ENCODE results near the gene ZMIZ1. TPM values are rescaled to one million over a fixed set of nuclear protein-coding genes. Genes with fewer than 3 reads are reported as not detected.
A peak's percentile ranks its signal among the peaks of the same experiment; 100 is the strongest.

The ZMIZ1 gene
- polyA plus RNA-seq, 2 of the 4 experiments (the other 2 are of a cell fraction): 8.1 to 30.3 TPM

DNA sequence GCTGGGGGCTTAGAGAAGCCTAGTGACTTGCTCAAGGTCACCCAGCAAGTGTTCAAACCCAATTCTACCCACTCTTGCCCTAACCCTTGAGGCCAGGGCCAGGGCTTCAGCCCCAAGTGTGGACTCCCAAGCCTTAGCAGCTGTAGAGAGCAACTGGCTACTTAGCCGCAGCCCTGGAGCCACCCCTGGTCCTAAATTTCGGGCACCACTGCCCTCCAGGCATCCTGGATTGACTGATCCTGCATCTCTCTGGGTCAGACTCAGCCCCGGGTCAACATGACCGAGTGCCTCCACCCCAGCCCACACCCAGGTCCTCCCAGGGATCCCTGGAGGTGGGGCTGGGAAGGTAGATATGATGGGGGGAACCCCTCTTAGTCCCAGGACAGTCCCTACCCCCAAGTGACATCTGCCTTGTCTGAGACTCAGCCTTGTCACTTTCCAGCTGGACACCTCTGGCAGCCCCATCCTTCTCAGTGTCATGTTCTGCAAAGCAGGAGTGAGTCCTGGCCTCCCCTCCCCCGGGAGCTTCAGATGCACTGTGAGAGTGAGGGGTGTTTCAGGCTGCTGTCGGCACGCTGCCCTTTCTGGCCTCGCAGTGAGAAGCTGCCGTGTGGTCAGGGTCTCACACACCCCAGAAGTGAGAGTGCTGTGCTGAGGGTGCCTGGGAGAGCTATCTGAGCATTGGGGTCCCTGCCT, 89.8 kb downstream of the ZMIZ1 start:
- H3K4me1 ChIP-seq: peaks cover 100% of the 10 kb centered on the region

DNA sequence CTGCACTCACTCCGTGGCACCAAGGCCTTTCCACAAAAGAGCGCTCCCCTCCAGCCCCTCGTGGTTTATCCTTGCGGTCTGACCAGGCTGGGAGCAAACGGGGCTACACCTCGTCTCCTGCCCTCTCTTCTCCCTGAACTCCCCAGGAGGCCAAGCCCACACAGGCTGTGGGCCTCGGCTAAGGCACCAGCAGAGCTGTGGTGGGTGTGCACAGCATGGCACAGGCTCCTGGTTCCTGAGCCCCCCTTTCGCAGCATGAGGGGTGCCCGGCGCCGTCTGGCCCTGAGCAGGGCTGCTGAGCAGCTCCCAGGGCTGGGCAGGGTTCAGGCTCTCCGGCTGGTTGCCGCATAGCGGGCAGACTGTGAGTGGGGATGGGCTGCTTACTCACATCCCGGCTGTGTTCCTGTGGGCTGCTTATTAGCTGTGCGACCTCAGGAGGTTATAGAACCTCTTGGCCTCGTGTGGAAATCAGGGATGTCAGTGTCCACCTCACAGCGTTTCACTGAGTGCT, 90.4 kb downstream of the ZMIZ1 start:
- no peaks in the 10 kb centered on the region for H3K9me3 ChIP-seq
- CTCF ChIA-PET: interaction anchor here (1.0 to 13.3 kb wide), 13 partner anchors 9 to 1112 kb away, joined by 3 to 154 read pairs (median 4); no protein-coding TSS in a partner anchor
- no peak overlapping the region for H3K4me3 ChIP-seq
- WGBS (ENCODE audit: missing lambda C conversion rate): 32% methylated on average over 15 of the region's 18 CpGs
- H3K27ac ChIP-seq: peak overlapping the region; percentile 98 to 99
- FAIRE-seq (no peak), DNase-seq (ENCODE audit: low read depth in 1 of 2, low spot score in 1 of 2) (no peak), ATAC-seq (peak; percentile 35 to 53; a peak in 4 of 6 replicates)
- peaks cover 100% of the 10 kb centered on the region for H3K4me1 ChIP-seq
- POLR2A ChIA-PET: interaction anchor here (0.8 to 1.6 kb wide), 4 partner anchors 11 to 186 kb away, joined by 3 to 5 read pairs (median 4); no protein-coding TSS in a partner anchor
- peak overlapping the region; percentile 68 for H3K4me2 ChIP-seq
- TF ChIP-seq, protein P1, sequence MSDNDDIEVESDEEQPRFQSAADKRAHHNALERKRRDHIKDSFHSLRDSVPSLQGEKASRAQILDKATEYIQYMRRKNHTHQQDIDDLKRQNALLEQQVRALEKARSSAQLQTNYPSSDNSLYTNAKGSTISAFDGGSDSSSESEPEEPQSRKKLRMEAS (IDR thresholded peaks at IDR 0.05): peak; percentile 47; the same call in 1 of the 2 replicates
- no peak for TF ChIP-seq GATA3 (IDR thresholded peaks at IDR 0.05; ENCODE audit: borderline replicate concordance)

More for the DNA sequence above, 89.8 kb downstream of the ZMIZ1 start:
- ATAC-seq (no peak), DNase-seq (ENCODE audit: low read depth in 1 of 2, low spot score in 1 of 2) (no peak), FAIRE-seq (no peak)
- Histone ChIP-seq H3K4me3 (no peak overlapping the region), H3K4me2 (peak overlapping the region; percentile 68), H3K27ac (peak overlapping the region; percentile 98 to 99), H3K9me3 (no peaks in the 10 kb centered on the region)
- POLR2A ChIA-PET: interaction anchor here (0.6 to 1.6 kb wide), 5 partner anchors 10 to 185 kb away, joined by 3 to 5 read pairs (median 4); no protein-coding TSS in a partner anchor
- TF ChIP-seq SMC3 (IDR thresholded peaks at IDR 0.05) (no peak), BHLHE40 (IDR thresholded peaks at IDR 0.05; ENCODE audit: low read depth, low read length) (no peak), RNF2 (IDR thresholded peaks at IDR 0.05; ENCODE audit: borderline replicate concordance, low read depth) (no peak), FOSL2 (IDR thresholded peaks at IDR 0.05) (no peak), FOSL2 (CRISPR knock-in tag; IDR thresholded peaks at IDR 0.05) (no peak), EHF (CRISPR knock-in tag; IDR thresholded peaks at IDR 0.05) (no peak), HDAC2 (IDR thresholded peaks at IDR 0.05) (no peak), HOXB5 (CRISPR knock-in tag; IDR thresholded peaks at IDR 0.05) (no peak), TFCP2L1 (CRISPR knock-in tag; IDR thresholded peaks at IDR 0.05) (no peak), MAZ (IDR thresholded peaks at IDR 0.05; ENCODE audit: borderline replicate concordance, low read depth, low read length) (no peak), JUN (IDR thresholded peaks at IDR 0.05) (no peak), POLR2AphosphoS2 (conservative IDR thresholded peaks at IDR 0.05; ENCODE audit: low read length) (no peak), ZC3H11A (IDR thresholded peaks at IDR 0.05) (no peak), CEBPB (IDR thresholded peaks at IDR 0.05) (no peak)
- TF ChIP-seq, protein P2, sequence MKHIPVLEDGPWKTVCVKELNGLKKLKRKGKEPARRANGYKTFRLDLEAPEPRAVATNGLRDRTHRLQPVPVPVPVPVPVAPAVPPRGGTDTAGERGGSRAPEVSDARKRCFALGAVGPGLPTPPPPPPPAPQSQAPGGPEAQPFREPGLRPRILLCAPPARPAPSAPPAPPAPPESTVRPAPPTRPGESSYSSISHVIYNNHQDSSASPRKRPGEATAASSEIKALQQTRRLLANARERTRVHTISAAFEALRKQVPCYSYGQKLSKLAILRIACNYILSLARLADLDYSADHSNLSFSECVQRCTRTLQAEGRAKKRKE (CRISPR knock-in tag; IDR thresholded peaks at IDR 0.05; ENCODE audit: low read depth): no peak
- TF ChIP-seq, protein P3, sequence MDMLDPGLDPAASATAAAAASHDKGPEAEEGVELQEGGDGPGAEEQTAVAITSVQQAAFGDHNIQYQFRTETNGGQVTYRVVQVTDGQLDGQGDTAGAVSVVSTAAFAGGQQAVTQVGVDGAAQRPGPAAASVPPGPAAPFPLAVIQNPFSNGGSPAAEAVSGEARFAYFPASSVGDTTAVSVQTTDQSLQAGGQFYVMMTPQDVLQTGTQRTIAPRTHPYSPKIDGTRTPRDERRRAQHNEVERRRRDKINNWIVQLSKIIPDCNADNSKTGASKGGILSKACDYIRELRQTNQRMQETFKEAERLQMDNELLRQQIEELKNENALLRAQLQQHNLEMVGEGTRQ (IDR thresholded peaks at IDR 0.05): no peak
- CTCF ChIA-PET: interaction anchor here (1.0 to 13.3 kb wide), 15 partner anchors 9 to 1111 kb away, joined by 3 to 154 read pairs (median 4); no protein-coding TSS in a partner anchor
- WGBS (ENCODE audit: missing lambda C conversion rate): 50% methylated on average over 6 of the region's 9 CpGs

DNA sequence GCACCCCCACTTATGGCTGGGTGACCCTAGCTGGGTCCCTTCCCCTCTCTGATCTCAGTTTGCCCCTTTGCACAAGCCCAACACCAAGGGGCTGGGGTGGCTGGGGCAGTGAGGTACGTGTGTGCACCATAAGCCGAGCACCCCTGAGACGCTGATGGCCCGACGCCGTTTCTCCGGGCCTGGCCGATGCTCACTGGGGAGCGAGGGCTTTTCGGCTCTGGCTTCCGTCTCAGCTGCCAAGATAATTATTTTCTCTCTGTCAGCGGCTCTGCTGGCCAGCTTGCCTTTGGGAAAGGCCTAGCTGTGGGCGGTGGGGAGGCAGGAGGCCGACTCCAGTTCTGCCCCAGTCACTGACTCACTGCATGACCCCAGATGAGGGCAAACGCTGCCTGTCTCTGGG, 91.0 kb downstream of the ZMIZ1 start:
- ATAC-seq (no peak), FAIRE-seq (no peak), DNase-seq (ENCODE audit: low read depth in 1 of 2, low spot score in 1 of 2) (no peak)
- Histone ChIP-seq H3K9me3 (no peaks in the 10 kb centered on the region), H3K4me2 (peak overlapping the region; percentile 68), H3K4me1 (peaks cover 100% of the 10 kb centered on the region), H3K27ac (peak overlapping the region; percentile 98 to 99), H3K4me3 (no peak overlapping the region)
- CTCF ChIA-PET: interaction anchor here (1.0 to 13.3 kb wide), 10 partner anchors 8 to 1112 kb away, joined by 3 to 154 read pairs (median 4); no protein-coding TSS in a partner anchor
- WGBS (ENCODE audit: missing lambda C conversion rate): 90% methylated on average over 12 of the region's 15 CpGs
- TF ChIP-seq TFCP2L1 (CRISPR knock-in tag; IDR thresholded peaks at IDR 0.05): no peak
- TF ChIP-seq FOXS1 (CRISPR knock-in tag; IDR thresholded peaks at IDR 0.05): no peak
- no peak for TF ChIP-seq RFX5 (IDR thresholded peaks at IDR 0.05)
- no peak for TF ChIP-seq JUN (IDR thresholded peaks at IDR 0.05)
- TF ChIP-seq, protein P4, sequence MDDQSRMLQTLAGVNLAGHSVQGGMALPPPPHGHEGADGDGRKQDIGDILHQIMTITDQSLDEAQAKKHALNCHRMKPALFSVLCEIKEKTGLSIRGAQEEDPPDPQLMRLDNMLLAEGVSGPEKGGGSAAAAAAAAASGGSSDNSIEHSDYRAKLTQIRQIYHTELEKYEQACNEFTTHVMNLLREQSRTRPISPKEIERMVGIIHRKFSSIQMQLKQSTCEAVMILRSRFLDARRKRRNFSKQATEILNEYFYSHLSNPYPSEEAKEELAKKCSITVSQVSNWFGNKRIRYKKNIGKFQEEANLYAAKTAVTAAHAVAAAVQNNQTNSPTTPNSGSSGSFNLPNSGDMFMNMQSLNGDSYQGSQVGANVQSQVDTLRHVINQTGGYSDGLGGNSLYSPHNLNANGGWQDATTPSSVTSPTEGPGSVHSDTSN (IDR thresholded peaks at IDR 0.05): no peak
- no peak for TF ChIP-seq SMC3 (IDR thresholded peaks at IDR 0.05)
- TF ChIP-seq, protein P5, sequence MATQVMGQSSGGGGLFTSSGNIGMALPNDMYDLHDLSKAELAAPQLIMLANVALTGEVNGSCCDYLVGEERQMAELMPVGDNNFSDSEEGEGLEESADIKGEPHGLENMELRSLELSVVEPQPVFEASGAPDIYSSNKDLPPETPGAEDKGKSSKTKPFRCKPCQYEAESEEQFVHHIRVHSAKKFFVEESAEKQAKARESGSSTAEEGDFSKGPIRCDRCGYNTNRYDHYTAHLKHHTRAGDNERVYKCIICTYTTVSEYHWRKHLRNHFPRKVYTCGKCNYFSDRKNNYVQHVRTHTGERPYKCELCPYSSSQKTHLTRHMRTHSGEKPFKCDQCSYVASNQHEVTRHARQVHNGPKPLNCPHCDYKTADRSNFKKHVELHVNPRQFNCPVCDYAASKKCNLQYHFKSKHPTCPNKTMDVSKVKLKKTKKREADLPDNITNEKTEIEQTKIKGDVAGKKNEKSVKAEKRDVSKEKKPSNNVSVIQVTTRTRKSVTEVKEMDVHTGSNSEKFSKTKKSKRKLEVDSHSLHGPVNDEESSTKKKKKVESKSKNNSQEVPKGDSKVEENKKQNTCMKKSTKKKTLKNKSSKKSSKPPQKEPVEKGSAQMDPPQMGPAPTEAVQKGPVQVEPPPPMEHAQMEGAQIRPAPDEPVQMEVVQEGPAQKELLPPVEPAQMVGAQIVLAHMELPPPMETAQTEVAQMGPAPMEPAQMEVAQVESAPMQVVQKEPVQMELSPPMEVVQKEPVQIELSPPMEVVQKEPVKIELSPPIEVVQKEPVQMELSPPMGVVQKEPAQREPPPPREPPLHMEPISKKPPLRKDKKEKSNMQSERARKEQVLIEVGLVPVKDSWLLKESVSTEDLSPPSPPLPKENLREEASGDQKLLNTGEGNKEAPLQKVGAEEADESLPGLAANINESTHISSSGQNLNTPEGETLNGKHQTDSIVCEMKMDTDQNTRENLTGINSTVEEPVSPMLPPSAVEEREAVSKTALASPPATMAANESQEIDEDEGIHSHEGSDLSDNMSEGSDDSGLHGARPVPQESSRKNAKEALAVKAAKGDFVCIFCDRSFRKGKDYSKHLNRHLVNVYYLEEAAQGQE (IDR thresholded peaks at IDR 0.05): no peak
- TF ChIP-seq HEYL (CRISPR knock-in tag; IDR thresholded peaks at IDR 0.05): no peak
- POLR2A ChIA-PET: interaction anchor here (1.1 kb wide), 1 partner anchor 11 kb away, joined by 4 read pairs; no protein-coding TSS in a partner anchor
